Activated gamma-delta T cell (primary cell): ENCODE results near the gene LYRM2.

ENCODE experiments used
- DNase-seq: peaks from one replicate; lab custom pipeline; 2025; lab: John Stamatoyannopoulos, UW

LYRM2 gene

DNA sequence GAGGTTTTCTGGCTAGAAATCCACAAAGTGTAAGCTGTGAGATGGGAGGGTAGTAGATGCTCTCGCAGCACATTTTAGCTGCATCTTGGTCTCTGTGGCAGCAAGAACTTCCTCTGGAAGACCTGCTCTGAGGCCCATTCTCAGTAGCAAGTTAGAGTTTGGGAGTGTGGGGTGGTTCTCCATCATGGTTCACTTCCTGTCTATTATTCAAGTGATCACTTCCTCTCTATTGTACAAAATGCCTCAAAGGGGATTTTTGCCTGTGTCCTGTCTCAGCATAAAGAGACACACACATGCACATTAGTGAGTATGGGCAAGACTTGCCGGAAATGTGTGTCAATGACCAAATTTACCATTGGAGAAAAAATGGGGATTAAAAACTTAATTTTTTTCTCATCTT, 42.5 kb downstream of the LYRM2 start:
- DNase-seq, result no peak

DNA sequence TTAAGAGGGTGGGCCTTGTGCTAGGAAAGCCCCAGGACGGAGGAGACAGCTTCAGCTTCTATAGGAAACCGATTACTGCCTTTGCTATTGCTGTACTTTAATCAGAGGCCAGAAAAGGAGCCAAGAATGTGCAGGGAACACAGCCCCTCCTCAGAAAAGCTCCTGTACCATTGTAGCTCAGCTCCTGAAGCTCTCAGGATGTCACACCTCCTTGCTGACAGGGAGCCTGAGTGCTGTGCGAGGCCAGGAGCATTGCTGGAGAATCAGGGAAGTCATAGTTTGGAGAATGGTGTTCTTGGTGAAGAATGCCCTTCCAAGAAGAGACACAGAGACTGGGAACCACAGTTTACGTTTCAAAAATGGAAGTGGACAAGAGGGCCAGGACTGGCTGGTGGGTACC, 46.8 kb downstream of the LYRM2 start:
- no peak for DNase-seq

DNA sequence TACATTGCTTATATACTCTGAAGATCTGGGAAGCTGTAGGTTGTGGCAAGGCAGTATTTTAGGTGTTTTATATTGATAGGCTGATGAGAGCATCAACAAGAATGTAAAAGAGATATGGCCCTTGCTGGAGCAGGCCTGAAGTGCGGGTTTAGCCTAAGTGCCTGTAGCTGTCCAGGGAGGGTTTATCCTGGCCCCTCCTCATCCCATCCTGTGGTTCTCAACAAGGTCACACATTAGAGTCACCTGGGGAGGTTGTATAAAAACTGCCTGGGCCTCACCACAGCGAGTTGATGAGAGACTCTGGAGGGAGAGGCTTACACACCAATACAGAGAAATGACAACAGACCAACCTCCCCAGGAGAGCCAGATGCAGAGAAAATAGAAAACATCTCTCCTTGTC, 48.4 kb downstream of the LYRM2 start:
- DNase-seq, result no peak

DNA sequence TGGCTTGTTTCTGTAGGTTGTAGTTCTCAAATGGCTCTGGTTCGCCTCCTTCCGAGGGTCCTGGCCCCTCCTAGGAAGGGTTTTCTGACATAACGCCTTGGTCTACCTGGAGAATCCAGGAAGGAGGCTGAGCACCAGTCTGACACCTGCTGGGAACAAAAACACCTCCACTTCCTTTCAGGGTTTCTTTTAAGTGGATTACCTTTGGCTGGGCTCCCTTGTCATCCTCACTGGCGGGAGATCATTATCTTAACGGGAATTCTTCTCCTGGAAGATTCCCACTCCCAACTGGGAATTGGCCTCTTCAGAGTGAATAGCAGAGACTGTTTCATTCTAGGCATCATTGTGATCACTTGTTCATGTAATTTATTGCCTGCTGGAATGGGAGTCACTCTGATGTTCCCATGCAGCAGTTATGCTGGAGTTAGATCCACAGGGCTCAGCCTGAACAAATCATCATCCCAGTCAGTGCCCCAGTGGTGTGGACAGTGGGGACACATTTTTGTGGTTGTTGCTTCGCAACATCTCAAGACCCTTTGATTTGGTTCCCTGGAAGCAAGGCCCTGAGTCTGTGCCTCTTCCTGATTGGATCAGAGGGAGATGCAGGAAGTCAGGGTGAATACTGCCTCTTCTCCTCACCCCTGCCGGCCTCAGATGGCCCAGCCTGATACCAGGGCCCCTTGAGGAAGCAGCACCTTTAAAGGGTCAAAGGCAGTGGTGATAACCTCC, 49.1 kb downstream of the LYRM2 start:
- no peak for DNase-seq

GRCh38 chr6:89585154-89585553, 53.4 kb downstream of the LYRM2 start:
- DNase-seq, result no peak

DNA sequence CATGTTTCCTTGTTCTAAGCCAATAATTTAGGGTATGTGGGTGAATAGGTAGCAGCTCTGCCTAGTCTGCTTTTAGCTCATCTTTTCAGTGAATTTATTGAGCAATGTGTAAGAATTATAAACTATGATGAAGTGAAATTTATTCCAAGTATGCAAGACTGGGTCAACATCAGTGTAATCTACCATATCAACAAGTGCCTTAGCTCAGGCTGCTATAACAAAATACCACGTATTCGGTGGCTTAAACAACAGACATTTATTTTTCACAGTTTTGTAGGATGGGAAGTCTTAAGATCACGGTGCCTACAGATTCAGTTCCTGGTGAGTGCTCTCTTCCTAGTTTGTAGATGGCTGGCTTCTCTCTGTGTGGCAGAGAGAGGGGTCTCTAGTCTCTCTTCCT, 54.0 kb downstream of the LYRM2 start:
- DNase-seq, result no peak

DNA sequence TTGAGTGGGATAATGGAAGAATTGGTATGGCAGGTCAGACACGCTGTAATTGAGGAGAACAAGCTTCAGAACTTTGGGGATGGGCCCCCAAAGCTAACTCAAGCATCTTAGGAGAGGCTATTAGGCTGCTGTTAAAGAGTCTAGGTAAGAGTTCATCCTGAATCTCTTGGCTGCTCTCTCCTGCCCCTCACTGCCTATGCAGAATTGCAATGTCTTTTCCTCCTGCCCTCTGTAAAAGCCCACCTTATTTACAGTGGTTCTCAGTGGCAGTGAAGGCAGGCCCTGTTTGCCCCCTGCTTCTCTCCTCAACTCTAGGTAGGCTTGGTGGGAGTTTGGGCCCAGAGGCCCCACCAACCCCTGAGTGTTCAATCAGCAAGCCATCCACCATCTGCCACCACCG, 55.0 kb downstream of the LYRM2 start:
- DNase-seq, result no peak

DNA sequence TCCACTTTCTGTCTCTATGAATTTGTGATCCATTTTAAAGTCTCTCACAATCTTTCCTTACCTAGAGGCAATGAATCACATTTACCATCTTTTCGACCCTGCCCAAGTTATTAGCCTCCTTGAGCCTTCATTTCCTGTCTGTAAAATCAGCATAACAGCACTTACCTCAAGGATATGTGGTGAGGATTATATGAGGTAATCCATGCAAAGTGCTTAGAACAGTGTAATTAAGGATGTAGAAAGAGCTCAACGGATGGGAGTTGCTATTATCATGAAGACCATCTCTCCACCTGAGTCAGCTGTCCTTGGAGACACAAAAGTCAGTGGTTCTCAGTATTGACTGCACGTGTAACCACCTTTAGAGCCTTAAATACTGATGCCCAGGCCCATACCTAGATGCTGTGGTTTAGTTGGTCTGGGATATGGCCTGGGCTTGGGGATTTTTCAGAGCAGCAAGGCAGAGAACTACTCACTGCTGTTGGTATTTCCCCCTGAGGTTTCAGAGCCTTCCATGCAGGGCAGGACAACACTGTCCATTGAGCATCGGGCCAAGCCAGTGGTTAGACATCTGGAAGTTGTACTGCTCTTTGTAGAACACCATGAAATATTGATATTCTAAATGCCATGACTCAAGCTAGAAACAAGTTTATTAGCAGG, 55.8 kb downstream of the LYRM2 start:
- no peak for DNase-seq

DNA sequence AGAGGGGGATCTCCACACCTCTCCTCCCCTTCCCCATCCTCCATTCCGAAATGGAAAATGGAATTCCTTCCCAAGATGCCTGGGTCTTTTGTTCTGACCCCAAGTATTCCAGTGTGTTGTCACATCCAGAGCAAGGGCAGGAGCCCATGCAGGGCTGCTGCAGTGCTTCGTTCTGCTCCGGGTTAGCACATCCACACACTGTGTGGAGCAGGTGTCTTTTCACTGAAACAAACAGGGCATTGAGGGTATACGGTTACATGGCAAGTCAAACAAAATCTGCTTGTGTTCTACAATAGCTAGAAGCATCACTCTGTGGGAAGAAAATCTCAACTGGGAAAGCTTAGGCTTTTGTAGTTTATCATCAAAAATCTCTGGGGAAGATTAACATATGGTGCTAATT, 56.9 kb downstream of the LYRM2 start:
- DNase-seq, result no peak

- DNase-seq, result no peak
Observed at GRCh38 chr6:89580997-89581666, 57.4 kb downstream of the LYRM2 start.

GRCh38 chr6:89575562-89575960, 63.0 kb downstream of the LYRM2 start:
- no peak for DNase-seq

GRCh38 chr6:89574910-89575561, 63.5 kb downstream of the LYRM2 start:
- no peak for DNase-seq

- DNase-seq, result no peak
Observed at GRCh38 chr6:89567630-89568390, 70.7 kb downstream of the LYRM2 start.

GRCh38 chr6:89566930-89567629, 71.5 kb downstream of the LYRM2 start:
- DNase-seq, result no peak

DNA sequence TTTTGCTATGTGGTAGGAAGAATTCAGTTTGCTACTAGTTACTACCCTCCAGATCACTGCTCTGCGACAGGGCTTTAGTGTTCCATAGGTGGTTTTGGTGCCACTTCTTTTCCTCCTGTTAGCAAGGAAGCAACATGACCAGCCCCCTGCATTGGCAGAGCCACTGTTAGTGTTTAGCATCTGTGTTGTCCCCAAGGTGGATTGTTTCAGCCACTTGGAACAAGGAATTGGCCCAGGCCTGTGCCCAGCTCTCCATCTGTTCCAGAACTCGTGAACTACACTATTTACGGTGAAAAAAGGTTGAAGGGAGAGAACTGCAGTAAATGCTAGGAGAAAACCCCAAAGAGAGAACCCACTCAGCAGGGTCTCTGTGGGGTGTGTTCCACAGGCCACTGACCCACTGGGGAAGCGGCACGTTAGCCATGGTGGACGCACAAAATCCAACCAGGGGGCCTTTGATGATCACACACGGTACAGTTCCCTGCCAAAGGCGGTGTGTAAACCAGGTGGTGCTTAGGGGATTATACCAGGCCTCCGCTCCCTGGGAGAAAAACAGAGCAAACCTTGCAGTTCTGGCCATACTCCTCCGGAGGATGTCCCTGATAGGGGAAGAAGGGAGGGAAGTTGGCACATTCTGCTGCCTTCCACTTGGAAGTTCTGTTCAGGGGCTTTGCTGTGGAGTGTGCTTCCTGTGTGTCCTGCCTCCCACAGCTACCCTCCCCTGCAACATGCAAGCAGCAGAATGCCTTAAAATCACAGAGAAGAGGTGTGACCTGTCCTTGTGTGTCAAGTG, 72.3 kb downstream of the LYRM2 start:
- no peak for DNase-seq

DNA sequence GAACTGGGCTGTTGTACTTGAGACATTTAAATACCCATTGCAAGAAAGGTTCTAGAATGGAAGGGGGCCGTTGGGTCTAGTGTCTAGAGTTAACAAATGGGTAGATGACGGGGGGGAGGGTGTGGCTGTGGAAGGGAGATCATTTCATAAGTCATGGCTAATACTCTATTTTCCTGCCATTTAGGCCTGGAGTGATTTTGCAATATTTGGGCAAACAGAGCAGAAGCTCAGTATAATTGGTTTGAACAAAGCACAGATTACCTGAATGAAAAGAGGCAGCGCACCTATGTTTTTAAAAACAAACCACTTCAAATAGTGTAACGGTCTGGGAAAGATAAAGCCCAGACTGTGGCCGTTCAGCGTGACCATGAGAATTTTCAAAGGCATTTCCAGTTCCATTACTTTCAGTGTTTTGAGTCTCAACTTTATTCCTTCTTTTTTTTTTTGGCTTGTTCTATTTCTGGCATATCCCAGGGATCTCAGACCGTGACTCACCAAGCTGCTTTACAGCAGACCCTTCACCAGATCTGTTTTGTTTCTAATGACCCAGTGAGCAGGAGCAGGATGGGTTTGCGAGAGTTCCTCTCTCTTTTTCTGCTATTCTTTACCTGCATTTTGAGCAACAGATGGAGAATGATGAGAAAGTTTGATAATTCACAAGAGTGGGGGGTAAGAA, 73.7 kb downstream of the LYRM2 start:
- DNase-seq, result no peak

- DNase-seq, result no peak
Observed at GRCh38 chr6:89563866-89564265, 74.7 kb downstream of the LYRM2 start.

GRCh38 chr6:89562093-89562973, 76.2 kb downstream of the LYRM2 start:
- no peak for DNase-seq

- no peak for DNase-seq
Observed at GRCh38 chr6:89559487-89559886, 79.1 kb downstream of the LYRM2 start.
